ENCODE data around the gene TGFBR1.
"Not testable (repeated sequence)": the region's sequence is repeated elsewhere in the genome, so short reads cannot be mapped to it uniquely, and the experiment has no call there.

Gene TGFBR1

GRCh38 chr9:99085949-99086948, 18.7 kb upstream of the TGFBR1 start:
- H3K4me1 ChIP-seq (ENCODE audit: insufficient read depth, low read length), result no peaks in the 10 kb centered on the region
- H2AFZ ChIP-seq (ENCODE audit: low read depth, low read length), result no peak overlapping the region
- no peaks in the 10 kb centered on the region for H3K36me3 ChIP-seq (ENCODE audit: insufficient read depth, low read length)
- H3K27me3 ChIP-seq (ENCODE audit: insufficient read depth, low read length), result peaks cover 5% of the 10 kb centered on the region
- H3K4me3 ChIP-seq (ENCODE audit: low read length), result no peak overlapping the region
- no peaks in the 10 kb centered on the region for H3K9me3 ChIP-seq (ENCODE audit: low read length)

GRCh38 chr9:99087462-99087861, 17.5 kb upstream of the TGFBR1 start:
- Histone ChIP-seq H2AFZ (ENCODE audit: low read depth, low read length) (no peak overlapping the region), H3K36me3 (ENCODE audit: insufficient read depth, low read length) (no peaks in the 10 kb centered on the region)

GRCh38 chr9:99090336-99091130, 14.4 kb upstream of the TGFBR1 start:
- Histone ChIP-seq H2AFZ (ENCODE audit: low read depth, low read length) (no peak overlapping the region), H3K4me3 (ENCODE audit: low read length) (no peak overlapping the region), H3K4me1 (ENCODE audit: insufficient read depth, low read length) (peaks cover 1% of the 10 kb centered on the region), H3K27me3 (ENCODE audit: insufficient read depth, low read length) (peaks cover 3% of the 10 kb centered on the region), H3K36me3 (ENCODE audit: insufficient read depth, low read length) (no peaks in the 10 kb centered on the region), H3K9me3 (ENCODE audit: low read length) (peaks cover 1% of the 10 kb centered on the region)

More at GRCh38 chr9:99087462-99087861, 17.5 kb upstream of the TGFBR1 start:
- no peak overlapping the region for H3K4me3 ChIP-seq (ENCODE audit: low read length)
- no peaks in the 10 kb centered on the region for H3K4me1 ChIP-seq (ENCODE audit: insufficient read depth, low read length)
- H3K9me3 ChIP-seq (ENCODE audit: low read length), result peaks cover 1% of the 10 kb centered on the region
- H3K27me3 ChIP-seq (ENCODE audit: insufficient read depth, low read length), result peaks cover 5% of the 10 kb centered on the region

GRCh38 chr9:99092643-99093491, 12.0 kb upstream of the TGFBR1 start:
- Histone ChIP-seq H3K36me3 (ENCODE audit: insufficient read depth, low read length) (no peaks in the 10 kb centered on the region), H3K27me3 (ENCODE audit: insufficient read depth, low read length) (no peaks in the 10 kb centered on the region), H3K4me3 (ENCODE audit: low read length) (no peak overlapping the region), H3K9me3 (ENCODE audit: low read length) (peaks cover 1% of the 10 kb centered on the region), H2AFZ (ENCODE audit: low read depth, low read length) (no peak overlapping the region), H3K4me1 (ENCODE audit: insufficient read depth, low read length) (peaks cover 16% of the 10 kb centered on the region)

- Histone ChIP-seq H2AFZ (ENCODE audit: low read depth, low read length) (no peak overlapping the region), H3K4me3 (ENCODE audit: low read length) (no peak overlapping the region), H3K9me3 (ENCODE audit: low read length) (peaks cover 1% of the 10 kb centered on the region), H3K27me3 (ENCODE audit: insufficient read depth, low read length) (no peaks in the 10 kb centered on the region), H3K4me1 (ENCODE audit: insufficient read depth, low read length) (peaks cover 16% of the 10 kb centered on the region), H3K36me3 (ENCODE audit: insufficient read depth, low read length) (no peaks in the 10 kb centered on the region)
These were observed 11.5 kb upstream of the TGFBR1 start for GRCh38 chr9:99093492-99093791.

- H2AFZ ChIP-seq (ENCODE audit: low read depth, low read length), result no peak overlapping the region
- H3K9me3 ChIP-seq (ENCODE audit: low read length), result peaks cover 1% of the 10 kb centered on the region
- H3K27me3 ChIP-seq (ENCODE audit: insufficient read depth, low read length), result no peaks in the 10 kb centered on the region
- H3K4me1 ChIP-seq (ENCODE audit: insufficient read depth, low read length), result peaks cover 16% of the 10 kb centered on the region
- no peaks in the 10 kb centered on the region for H3K36me3 ChIP-seq (ENCODE audit: insufficient read depth, low read length)
- no peak overlapping the region for H3K4me3 ChIP-seq (ENCODE audit: low read length)
These were observed 9.3 kb upstream of the TGFBR1 start for GRCh38 chr9:99095565-99095964.

GRCh38 chr9:99096409-99096808, 8.5 kb upstream of the TGFBR1 start:
- Histone ChIP-seq H3K4me3 (ENCODE audit: low read length) (no peak overlapping the region), H3K9me3 (ENCODE audit: low read length) (peaks cover 1% of the 10 kb centered on the region), H3K4me1 (ENCODE audit: insufficient read depth, low read length) (peaks cover 16% of the 10 kb centered on the region), H2AFZ (ENCODE audit: low read depth, low read length) (no peak overlapping the region), H3K27me3 (ENCODE audit: insufficient read depth, low read length) (no peaks in the 10 kb centered on the region), H3K36me3 (ENCODE audit: insufficient read depth, low read length) (no peaks in the 10 kb centered on the region)

- not testable (repeated sequence) for H2AFZ ChIP-seq (ENCODE audit: low read depth, low read length); H3K9me3 ChIP-seq (ENCODE audit: low read length); H3K27me3 ChIP-seq (ENCODE audit: insufficient read depth, low read length); H3K36me3 ChIP-seq (ENCODE audit: insufficient read depth, low read length); H3K4me3 ChIP-seq (ENCODE audit: low read length)
- peaks cover 27% of the 10 kb centered on the region for H3K4me1 ChIP-seq (ENCODE audit: insufficient read depth, low read length)
These were observed 4.9 kb upstream of the TGFBR1 start for GRCh38 chr9:99099806-99100585.

GRCh38 chr9:99101271-99101670, 3.6 kb upstream of the TGFBR1 start:
- H3K36me3 ChIP-seq (ENCODE audit: insufficient read depth, low read length), result no peaks in the 10 kb centered on the region
- H3K9me3 ChIP-seq (ENCODE audit: low read length), result no peaks in the 10 kb centered on the region
- no peaks in the 10 kb centered on the region for H3K27me3 ChIP-seq (ENCODE audit: insufficient read depth, low read length)
- peaks cover 23% of the 10 kb centered on the region for H3K4me1 ChIP-seq (ENCODE audit: insufficient read depth, low read length)
- no peak overlapping the region for H3K4me3 ChIP-seq (ENCODE audit: low read length)
- no peak overlapping the region for H2AFZ ChIP-seq (ENCODE audit: low read depth, low read length)

- H3K27me3 ChIP-seq (ENCODE audit: insufficient read depth, low read length), result no peaks in the 10 kb centered on the region
- no peaks in the 10 kb centered on the region for H3K9me3 ChIP-seq (ENCODE audit: low read length)
- H2AFZ ChIP-seq (ENCODE audit: low read depth, low read length), result no peak overlapping the region
- peaks cover 23% of the 10 kb centered on the region for H3K4me1 ChIP-seq (ENCODE audit: insufficient read depth, low read length)
- no peak overlapping the region for H3K4me3 ChIP-seq (ENCODE audit: low read length)
- peaks cover under 1% of the 10 kb centered on the region for H3K36me3 ChIP-seq (ENCODE audit: insufficient read depth, low read length)
These were observed 3.1 kb upstream of the TGFBR1 start for GRCh38 chr9:99101812-99102211.

GRCh38 chr9:99103054-99103895, 1.6 kb upstream of the TGFBR1 start:
- H2AFZ ChIP-seq (ENCODE audit: low read depth, low read length), result peak overlapping the region; percentile 73
- H3K36me3 ChIP-seq (ENCODE audit: insufficient read depth, low read length), result peaks cover 3% of the 10 kb centered on the region
- H3K4me3 ChIP-seq (ENCODE audit: low read length), result no peak overlapping the region

More at GRCh38 chr9:99103054-99103895, 1.6 kb upstream of the TGFBR1 start:
- Histone ChIP-seq H3K27me3 (ENCODE audit: insufficient read depth, low read length) (no peaks in the 10 kb centered on the region), H3K4me1 (ENCODE audit: insufficient read depth, low read length) (peaks cover 31% of the 10 kb centered on the region), H3K9me3 (ENCODE audit: low read length) (no peaks in the 10 kb centered on the region)
